Measurements from ENCODE around the gene RSPH1.

GRCh38 chr21:42451941-42452340 is 44.1 kb downstream of the RSPH1 start:
- TF ChIP-seq CEBPB (IDR thresholded peaks at IDR 0.05) (no peak), MAZ (IDR thresholded peaks at IDR 0.05; ENCODE audit: borderline replicate concordance, low read depth, low read length) (no peak), RAD21 (conservative IDR thresholded peaks at IDR 0.05 in 1 of 2, IDR thresholded peaks at IDR 0.05 in 1 of 2) (no peak), CTCF (IDR thresholded peaks at IDR 0.05) (no peak), ELK1 (IDR thresholded peaks at IDR 0.05; ENCODE audit: low read depth, low read length) (no peak), USF2 (IDR thresholded peaks at IDR 0.05) (no peak), HOXA7 (CRISPR knock-in tag; IDR thresholded peaks at IDR 0.05) (no peak), MAX (IDR thresholded peaks at IDR 0.05) (no peak), POLR2A (IDR thresholded peaks at IDR 0.05; ENCODE audit: low read length) (no peak), POLR2AphosphoS2 (conservative IDR thresholded peaks at IDR 0.05; ENCODE audit: low read length) (no peak), FOSL2 (IDR thresholded peaks at IDR 0.05) (no peak), FOSL2 (CRISPR knock-in tag; IDR thresholded peaks at IDR 0.05) (no peak), PHF8 (IDR thresholded peaks at IDR 0.05; ENCODE audit: borderline replicate concordance, low read depth) (no peak)
